OCI-LY7 (cell line): ENCODE data around the gene PYDC1.

Experiments used
- EZH2phosphoT487 ChIP-seq: fragments of 200-600 bp; sonication (generic); IDR thresholded peaks from 2 replicates; pipeline ENCODE4 v1.6.1; 2018; ENCODE audit warnings: low read depth, borderline replicate concordance, mild to moderate bottlenecking, mixed run types, antibody characterized with exemption, low read length, moderate library complexity, mixed read lengths
- TF ChIP-seq, protein P1 (sequence below): fragments of 200-600 bp; sonication (generic); conservative IDR thresholded peaks from 2 replicates; pipeline ENCODE4 v1.5.1; 2014; ENCODE audit warnings: mild to moderate bottlenecking, antibody characterized with exemption, low read length, moderate library complexity, mixed read lengths

GRCh38 chr16:31242206-31242605 lies 25.3 kb upstream of the PYDC1 start:
- TF ChIP-seq, protein P1, sequence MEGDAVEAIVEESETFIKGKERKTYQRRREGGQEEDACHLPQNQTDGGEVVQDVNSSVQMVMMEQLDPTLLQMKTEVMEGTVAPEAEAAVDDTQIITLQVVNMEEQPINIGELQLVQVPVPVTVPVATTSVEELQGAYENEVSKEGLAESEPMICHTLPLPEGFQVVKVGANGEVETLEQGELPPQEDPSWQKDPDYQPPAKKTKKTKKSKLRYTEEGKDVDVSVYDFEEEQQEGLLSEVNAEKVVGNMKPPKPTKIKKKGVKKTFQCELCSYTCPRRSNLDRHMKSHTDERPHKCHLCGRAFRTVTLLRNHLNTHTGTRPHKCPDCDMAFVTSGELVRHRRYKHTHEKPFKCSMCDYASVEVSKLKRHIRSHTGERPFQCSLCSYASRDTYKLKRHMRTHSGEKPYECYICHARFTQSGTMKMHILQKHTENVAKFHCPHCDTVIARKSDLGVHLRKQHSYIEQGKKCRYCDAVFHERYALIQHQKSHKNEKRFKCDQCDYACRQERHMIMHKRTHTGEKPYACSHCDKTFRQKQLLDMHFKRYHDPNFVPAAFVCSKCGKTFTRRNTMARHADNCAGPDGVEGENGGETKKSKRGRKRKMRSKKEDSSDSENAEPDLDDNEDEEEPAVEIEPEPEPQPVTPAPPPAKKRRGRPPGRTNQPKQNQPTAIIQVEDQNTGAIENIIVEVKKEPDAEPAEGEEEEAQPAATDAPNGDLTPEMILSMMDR = no peak
- no peak for TF ChIP-seq EZH2phosphoT487
